Measurements from ENCODE around the gene PLXNA1.

DNA sequence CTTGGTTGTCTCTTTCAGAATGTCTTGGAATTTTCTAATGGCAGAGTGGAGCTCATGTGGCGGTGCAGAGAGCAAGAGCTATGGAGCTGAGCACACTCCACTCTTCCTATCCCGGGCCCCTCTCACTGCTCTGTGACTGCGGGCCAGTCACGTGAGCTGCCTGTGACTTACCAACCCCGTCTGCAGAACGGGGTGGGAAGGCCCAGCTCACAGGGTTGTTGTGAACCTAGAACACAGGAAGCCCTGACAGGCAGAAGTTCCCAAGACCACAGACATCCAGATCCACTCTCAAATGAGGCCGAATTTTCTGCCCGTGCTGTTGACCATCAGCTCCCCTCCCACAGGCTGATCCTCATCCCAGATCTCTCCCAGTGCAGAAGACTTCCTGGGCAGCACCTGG lies 35.5 kb upstream of the PLXNA1 start:
- TF ChIP-seq, protein P1, sequence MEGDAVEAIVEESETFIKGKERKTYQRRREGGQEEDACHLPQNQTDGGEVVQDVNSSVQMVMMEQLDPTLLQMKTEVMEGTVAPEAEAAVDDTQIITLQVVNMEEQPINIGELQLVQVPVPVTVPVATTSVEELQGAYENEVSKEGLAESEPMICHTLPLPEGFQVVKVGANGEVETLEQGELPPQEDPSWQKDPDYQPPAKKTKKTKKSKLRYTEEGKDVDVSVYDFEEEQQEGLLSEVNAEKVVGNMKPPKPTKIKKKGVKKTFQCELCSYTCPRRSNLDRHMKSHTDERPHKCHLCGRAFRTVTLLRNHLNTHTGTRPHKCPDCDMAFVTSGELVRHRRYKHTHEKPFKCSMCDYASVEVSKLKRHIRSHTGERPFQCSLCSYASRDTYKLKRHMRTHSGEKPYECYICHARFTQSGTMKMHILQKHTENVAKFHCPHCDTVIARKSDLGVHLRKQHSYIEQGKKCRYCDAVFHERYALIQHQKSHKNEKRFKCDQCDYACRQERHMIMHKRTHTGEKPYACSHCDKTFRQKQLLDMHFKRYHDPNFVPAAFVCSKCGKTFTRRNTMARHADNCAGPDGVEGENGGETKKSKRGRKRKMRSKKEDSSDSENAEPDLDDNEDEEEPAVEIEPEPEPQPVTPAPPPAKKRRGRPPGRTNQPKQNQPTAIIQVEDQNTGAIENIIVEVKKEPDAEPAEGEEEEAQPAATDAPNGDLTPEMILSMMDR (IDR thresholded peaks at IDR 0.05 in 2 of 3, conservative IDR thresholded peaks at IDR 0.05 in 1 of 3; ENCODE audit: borderline replicate concordance in 1 of 3, insufficient read depth in 1 of 3, low read depth in 2 of 3, low read length in 2 of 3) = no peak
- TF ChIP-seq YY1 (IDR thresholded peaks at IDR 0.05; ENCODE audit: extremely low read depth, insufficient replicate concordance, low read depth, low read length) = no peak
- no peak for TF ChIP-seq EZH2 (IDR thresholded peaks at IDR 0.05)
- TF ChIP-seq EZH2phosphoT487 (IDR thresholded peaks at IDR 0.05; ENCODE audit: borderline replicate concordance) = no peak
- no peak for TF ChIP-seq TCF7L2 (IDR thresholded peaks at IDR 0.05; ENCODE audit: borderline replicate concordance, extremely low read depth, insufficient read depth, insufficient read length)
- no peak for TF ChIP-seq POLR2A (IDR thresholded peaks at IDR 0.05; ENCODE audit: borderline replicate concordance, extremely low read depth, insufficient read depth, insufficient read length)
